HEK293T (cell line): ENCODE data around the gene MT1M.

ENCODE experiments used
- ARNT ChIP-seq: fragments of 450-650 bp; IDR thresholded peaks from 2 replicates; pipeline ENCODE4 v1.6.1; 2017; ENCODE audit warnings: mild to moderate bottlenecking
- BHLHE40 ChIP-seq: fragments of 450-650 bp; IDR thresholded peaks from 2 replicates; pipeline ENCODE4 v1.6.1; 2016; ENCODE audit warnings: mild to moderate bottlenecking, moderate library complexity, borderline replicate concordance
- ELF4 ChIP-seq: fragments of 450-650 bp; IDR thresholded peaks from 2 replicates; pipeline ENCODE4 v1.6.1; 2017; ENCODE audit warnings: antibody characterized with exemption
- FOXK2 ChIP-seq: fragments of 450-650 bp; IDR thresholded peaks from 2 replicates; pipeline ENCODE4 v1.6.1; 2016; ENCODE audit warnings: mild to moderate bottlenecking
- FOXM1 ChIP-seq: fragments of 450-650 bp; IDR thresholded peaks from 2 replicates; pipeline ENCODE4 v1.6.1; 2017; ENCODE audit warnings: mild to moderate bottlenecking, borderline replicate concordance
- L3MBTL2 ChIP-seq: fragments of 450-650 bp; conservative IDR thresholded peaks from 2 replicates; pipeline ENCODE4 v1.6.1; 2016; ENCODE audit warnings: mild to moderate bottlenecking
- NFRKB ChIP-seq: fragments of 450-650 bp; IDR thresholded peaks from 2 replicates; pipeline ENCODE4 v1.6.1; 2016; ENCODE audit warnings: mild to moderate bottlenecking, moderate library complexity
- SP1 ChIP-seq: fragments of 450-650 bp; IDR thresholded peaks from 2 replicates; pipeline ENCODE4 v1.6.1; 2017
- SUZ12 ChIP-seq: fragments of 450-650 bp; IDR thresholded peaks from 2 replicates; pipeline ENCODE4 v1.6.1; 2016; ENCODE audit warnings: mild to moderate bottlenecking
- ZNF384 ChIP-seq: fragments of 450-650 bp; IDR thresholded peaks from 2 replicates; pipeline ENCODE4 v1.6.1; 2016

DNA sequence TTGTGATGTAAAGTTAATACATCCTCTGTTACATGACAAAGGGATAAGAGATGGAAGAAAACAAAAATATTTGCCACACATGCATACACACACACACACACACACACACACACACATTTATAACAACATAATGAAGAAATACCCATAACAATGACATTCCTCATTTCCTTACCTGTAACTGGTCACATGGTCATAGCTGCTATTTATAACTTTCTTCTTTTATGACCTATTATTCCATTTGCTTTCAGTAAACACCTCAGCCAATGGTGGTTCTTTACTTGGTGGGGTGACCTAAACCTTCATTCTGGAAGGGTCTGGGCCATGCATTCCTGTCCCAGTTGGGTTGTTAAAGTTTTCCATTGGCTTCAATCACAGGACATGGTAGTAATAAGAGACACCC is 18.8 kb upstream of the MT1M start:
- TF ChIP-seq ZNF384 (no peak), BHLHE40 (no peak), NFRKB (no peak), ARNT (no peak), SUZ12 (no peak), SP1 (no peak), ELF4 (no peak), FOXK2 (no peak), FOXM1 (no peak), L3MBTL2 (no peak)
